Measurements from ENCODE around the gene FZD8.

The FZD8 gene

DNA sequence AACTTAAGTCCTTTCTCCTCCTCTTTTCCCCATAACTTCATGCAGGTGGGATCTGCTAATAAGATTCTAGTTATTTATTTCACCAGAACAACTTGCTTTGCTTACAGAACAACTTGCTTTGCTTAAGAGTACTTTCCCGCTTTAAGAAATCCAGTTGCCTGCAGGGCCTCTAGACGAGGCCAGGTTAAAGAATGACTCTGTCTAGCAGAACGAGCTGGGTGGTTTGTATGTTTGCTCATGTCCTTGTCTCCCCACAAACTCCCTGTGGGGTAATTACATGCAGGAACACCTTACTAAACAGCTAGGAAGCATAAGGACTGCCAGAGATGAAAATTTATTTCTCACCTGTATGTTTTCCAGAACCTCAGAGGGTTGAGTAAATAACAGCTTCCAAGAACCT lies 8.8 kb upstream of the FZD8 start:
- Mint-ChIP-seq H3K4me1 (no peaks in the 10 kb centered on the region), H3K27ac (no peak overlapping the region), H3K4me3 (no peak overlapping the region), H3K9me3 (no peaks in the 10 kb centered on the region), H3K27me3 (peaks cover 2% of the 10 kb centered on the region), H3K36me3 (no peaks in the 10 kb centered on the region)

DNA sequence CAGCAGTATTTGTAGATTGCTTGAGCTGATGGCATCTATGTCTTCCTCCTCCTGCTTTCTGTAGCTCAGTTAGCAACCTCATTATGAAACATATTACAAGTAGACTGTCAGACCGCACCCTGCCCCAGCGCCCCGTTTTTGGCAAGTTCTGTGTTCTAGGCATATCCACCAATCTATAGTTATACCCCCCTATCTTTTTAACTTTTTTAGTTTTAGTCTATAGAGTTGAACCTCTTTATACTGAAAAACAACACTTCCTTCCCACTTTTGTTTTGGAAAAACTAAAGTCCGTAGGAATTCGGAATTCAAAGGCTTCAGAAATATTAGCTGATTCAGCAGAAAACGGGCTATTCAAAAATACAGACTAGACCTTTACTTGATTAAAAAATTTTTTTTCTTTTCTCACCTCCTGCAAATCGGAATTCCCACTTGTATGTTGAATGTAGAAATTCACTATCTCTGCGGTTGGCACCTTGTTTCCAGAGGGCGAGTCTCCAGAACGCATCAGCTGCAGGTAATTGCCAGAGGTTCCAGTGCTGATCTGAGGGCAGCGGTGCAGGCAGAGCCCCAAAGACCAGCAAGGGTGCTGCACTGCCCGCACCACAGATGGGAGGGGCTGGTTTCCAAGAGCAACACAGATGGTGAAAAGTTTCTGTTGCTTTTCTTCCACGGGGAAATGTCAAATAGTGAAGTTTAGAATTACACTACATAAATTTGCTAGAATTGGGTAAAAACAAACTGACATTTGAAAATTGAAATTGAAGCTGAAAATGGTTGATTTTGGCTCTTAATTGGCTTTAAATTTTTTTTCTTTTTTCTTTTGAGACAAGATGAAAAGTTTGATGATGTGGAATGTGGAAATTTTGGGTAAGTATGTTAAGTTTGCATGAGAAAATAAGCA lies 2.2 kb upstream of the FZD8 start:
- Mint-ChIP-seq H3K9me3 (no peaks in the 10 kb centered on the region), H3K27ac (no peak overlapping the region), H3K4me1 (peaks cover 33% of the 10 kb centered on the region), H3K4me3 (peak overlapping the region; percentile 94), H3K27me3 (peaks cover 8% of the 10 kb centered on the region), H3K36me3 (no peaks in the 10 kb centered on the region)

DNA sequence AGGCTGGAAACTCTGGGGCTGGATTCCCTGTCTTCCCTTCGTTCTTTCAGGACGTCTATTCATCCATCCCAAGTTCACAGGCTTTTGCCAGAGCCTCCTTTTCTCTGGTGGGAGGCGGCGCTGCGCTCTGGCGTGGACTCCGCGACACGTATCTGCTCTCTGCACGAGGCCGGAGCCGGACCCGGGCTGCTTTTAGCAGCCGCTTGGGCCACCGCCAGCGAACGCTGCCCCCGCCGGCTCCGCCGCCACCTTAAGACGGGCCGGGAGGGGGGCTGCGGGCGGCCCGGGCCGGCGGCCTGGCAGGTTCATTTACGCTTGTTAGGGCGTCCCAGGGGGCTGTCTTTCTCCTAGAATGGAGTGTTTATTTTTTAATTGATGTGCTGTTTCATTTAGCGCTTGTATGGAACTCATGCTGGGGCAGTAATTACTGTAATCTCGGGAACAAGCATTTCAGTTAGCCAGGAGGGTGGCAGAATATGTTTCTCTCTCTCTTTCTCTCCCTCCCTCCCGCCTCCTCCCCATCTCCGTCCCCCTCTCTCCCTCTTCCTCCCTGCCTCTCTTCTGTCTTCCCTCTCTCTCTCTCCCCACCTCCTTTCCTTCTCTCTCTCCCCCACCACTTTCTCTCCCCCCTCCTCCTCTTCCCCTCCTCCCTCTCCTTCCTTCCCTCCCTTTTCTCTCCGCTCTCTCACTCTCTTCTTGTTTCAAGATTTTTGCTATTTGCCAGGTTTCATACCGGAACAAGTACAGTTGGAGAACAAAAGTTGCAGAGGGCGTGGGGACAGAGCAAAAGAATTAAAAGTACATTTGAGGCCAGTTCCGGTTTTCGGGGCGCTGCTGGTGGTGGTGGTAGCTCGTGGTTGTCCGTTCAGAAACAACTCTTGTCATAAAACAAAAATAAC lies 1.3 kb upstream of the FZD8 start:
- Mint-ChIP-seq H3K9me3 (no peaks in the 10 kb centered on the region), H3K36me3 (no peaks in the 10 kb centered on the region), H3K27ac (no peak overlapping the region), H3K4me3 (peak overlapping the region; percentile 94), H3K4me1 (peaks cover 33% of the 10 kb centered on the region), H3K27me3 (peaks cover 10% of the 10 kb centered on the region)

DNA sequence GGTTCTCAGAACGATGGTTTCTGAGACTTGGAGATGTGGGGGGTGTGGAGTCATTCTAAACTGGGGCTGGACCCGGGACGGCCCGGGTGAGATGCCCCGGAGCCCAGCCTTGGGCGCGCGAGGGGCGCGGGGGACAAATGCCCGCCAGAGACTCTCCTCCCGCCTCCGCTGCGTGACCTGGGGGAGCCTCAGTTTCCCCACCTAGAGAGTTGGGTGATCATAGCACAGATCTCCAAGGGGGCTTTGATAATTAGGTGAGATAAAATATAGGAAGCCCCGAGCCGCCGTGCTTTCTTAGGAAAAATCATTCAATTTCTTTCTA lies 658 bp upstream of the FZD8 start:
- H3K27me3 Mint-ChIP-seq = peaks cover 16% of the 10 kb centered on the region
- H3K27ac Mint-ChIP-seq = no peak overlapping the region

DNA sequence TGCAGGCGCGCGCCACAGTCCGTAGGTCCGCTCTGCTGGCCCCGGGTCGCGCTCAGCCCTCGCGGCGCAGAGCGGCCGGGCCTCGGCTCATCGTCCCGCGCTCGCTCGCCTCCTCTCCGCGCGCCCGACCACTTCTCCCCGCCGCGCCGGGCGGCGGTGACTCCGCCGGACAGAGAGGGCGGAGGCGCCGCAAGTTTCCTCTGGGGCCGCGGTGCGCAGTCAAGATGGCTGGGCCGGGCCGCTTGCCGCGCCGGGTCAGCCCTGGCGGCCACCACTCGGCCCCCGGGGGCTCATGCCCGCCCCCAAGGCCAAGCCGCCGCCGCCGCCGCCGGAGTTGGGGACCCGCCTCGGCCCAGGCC lies 441 bp downstream of the FZD8 start:
- H3K27ac Mint-ChIP-seq = no peak overlapping the region
- H3K4me1 Mint-ChIP-seq = peaks cover 39% of the 10 kb centered on the region
- peaks cover 20% of the 10 kb centered on the region for H3K27me3 Mint-ChIP-seq
- H3K4me3 Mint-ChIP-seq = peak overlapping the region; percentile 94
- H3K36me3 Mint-ChIP-seq = no peaks in the 10 kb centered on the region
- H3K9me3 Mint-ChIP-seq = no peaks in the 10 kb centered on the region

More for the DNA sequence above, 658 bp upstream of the FZD8 start:
- Mint-ChIP-seq H3K4me1 (peaks cover 33% of the 10 kb centered on the region), H3K36me3 (no peaks in the 10 kb centered on the region), H3K4me3 (peak overlapping the region; percentile 94), H3K9me3 (no peaks in the 10 kb centered on the region)

DNA sequence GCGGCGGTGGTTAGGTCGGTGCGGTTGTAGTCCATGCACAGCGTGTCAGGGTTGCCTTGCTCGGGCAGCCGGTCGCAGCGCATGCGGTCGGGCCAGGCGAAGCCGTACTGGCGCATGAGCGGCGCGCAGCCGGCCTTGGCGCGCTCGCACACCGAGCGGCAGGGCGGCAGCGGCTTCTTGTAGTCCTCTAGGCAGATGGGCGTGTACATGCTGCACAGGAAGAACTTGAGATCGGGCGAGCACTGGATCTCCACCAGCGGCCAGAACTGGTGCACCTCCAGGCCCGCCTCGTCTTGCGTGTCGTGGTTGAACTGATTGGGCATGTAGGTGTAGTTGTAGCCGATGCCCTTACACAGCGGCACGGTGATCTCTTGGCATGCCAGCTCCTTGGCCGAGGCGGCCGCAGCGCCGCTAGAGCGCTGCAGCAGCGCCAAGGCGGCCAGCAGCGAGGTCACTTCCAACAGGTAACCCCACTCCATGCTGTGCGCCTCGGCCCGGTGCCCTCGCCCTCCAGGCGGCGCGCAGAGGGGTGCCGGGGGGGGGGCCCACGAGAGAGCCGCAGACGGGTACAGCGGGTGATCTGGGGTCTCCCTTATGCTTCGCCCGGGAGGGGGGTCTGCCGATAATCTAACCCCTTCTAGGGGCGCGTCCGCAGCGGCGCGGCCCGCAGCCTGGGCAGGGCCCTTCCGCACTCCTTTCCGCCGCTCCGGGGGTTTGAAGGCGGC lies 983 bp downstream of the FZD8 start:
- H3K9me3 Mint-ChIP-seq = no peaks in the 10 kb centered on the region
- H3K36me3 Mint-ChIP-seq = no peaks in the 10 kb centered on the region
- H3K4me1 Mint-ChIP-seq = peaks cover 41% of the 10 kb centered on the region
- peak overlapping the region; percentile 84 for H3K4me3 Mint-ChIP-seq
- peaks cover 23% of the 10 kb centered on the region for H3K27me3 Mint-ChIP-seq
- H3K27ac Mint-ChIP-seq = no peak overlapping the region

DNA sequence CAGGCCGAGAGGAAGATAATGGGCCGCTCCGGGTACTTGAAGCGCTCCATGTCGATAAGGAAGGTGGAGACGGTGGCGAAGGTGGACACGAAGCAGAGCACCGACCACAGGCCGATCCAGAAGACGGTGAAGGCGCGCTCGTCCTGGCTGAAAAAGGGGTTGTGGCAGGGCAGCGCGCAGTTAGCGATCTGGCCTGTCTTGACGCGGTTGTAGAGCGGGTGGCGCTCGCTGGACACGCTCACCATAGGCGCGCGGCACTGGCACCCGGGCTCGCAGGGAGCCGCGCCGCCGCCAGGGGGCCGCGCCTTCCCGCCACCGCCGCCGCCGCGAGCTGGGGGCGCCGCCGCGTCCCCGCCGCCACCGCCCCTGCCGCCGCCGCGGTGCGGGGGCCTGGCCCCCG lies 1.6 kb downstream of the FZD8 start:
- Mint-ChIP-seq H3K27me3 (peaks cover 29% of the 10 kb centered on the region), H3K27ac (no peak overlapping the region), H3K4me1 (peaks cover 46% of the 10 kb centered on the region), H3K36me3 (no peaks in the 10 kb centered on the region), H3K4me3 (peak overlapping the region; percentile 88), H3K9me3 (no peaks in the 10 kb centered on the region)

DNA sequence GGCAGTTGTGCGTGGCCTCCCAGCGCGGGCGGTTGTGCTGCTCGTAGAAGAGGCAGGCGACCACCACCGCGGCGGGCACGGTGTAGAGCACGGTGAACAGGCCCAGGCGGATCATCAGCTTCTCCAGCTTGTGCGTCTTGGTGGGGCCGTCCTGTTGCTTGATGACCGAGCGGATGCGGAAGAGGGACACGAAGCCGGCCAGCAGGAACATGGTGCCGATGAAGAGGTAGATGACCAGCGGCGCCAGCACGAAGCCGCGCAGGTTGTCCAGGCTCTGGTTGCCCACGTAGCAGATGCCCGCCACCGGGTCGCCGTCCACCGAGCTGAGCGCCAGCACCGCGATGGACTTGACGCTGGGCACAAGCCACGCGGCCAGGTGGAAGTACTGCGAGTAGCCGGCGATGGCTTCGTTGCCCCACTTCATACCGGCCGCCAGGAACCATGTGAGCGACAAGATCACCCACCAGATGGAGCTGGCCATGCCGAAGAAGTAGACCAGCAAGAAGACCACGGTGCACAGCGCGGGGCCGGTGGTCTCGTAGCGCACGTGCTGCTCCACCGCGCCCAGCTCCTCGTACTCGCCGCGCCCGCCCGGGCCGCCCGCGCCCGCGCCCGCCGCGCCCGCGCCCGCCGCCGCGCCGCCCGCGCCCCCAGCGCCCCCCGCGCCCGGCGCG lies 2.2 kb downstream of the FZD8 start:
- Mint-ChIP-seq H3K36me3 (no peaks in the 10 kb centered on the region), H3K27me3 (peaks cover 31% of the 10 kb centered on the region), H3K4me3 (peak overlapping the region; percentile 76), H3K9me3 (no peaks in the 10 kb centered on the region), H3K4me1 (peaks cover 45% of the 10 kb centered on the region), H3K27ac (no peak overlapping the region)

DNA sequence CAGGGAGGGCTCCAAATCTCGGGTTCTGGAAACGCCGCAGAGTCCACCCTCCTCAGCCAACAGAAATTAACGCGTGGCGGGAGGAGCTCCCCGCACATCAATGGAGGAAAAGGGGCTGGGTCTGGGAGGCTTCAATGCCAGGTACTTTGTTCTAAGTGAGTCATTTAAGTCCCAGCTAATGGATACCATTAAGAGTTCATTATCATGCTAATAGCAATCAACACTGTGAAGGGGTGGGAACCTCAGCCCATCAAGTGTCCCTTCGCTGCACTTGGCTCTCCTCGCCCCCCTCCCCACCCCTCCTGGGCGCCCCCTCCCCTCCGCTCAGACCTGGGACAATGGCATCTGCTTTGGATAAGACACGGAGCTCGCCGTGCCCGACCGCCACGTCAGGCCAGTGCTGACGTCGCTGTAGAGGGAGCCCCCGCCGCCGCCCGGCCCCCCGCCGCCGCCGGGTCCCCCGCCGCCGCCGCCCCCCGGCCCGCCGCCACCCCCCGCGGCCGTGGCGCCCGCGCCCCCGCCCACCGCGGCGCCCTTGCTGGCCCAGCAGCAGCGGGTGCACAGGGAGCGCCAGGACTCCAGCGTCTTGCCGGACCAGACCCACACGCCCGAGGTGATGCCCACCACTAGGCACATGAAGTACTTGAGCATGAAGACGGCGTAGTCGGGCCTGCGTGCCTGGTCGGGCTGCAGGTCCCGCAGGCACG lies 2.9 kb downstream of the FZD8 start:
- peaks cover 39% of the 10 kb centered on the region for H3K4me1 Mint-ChIP-seq
- no peaks in the 10 kb centered on the region for H3K36me3 Mint-ChIP-seq
- H3K27ac Mint-ChIP-seq = no peak overlapping the region
- H3K9me3 Mint-ChIP-seq = no peaks in the 10 kb centered on the region
- peak overlapping the region; percentile 76 for H3K4me3 Mint-ChIP-seq
- peaks cover 29% of the 10 kb centered on the region for H3K27me3 Mint-ChIP-seq

DNA sequence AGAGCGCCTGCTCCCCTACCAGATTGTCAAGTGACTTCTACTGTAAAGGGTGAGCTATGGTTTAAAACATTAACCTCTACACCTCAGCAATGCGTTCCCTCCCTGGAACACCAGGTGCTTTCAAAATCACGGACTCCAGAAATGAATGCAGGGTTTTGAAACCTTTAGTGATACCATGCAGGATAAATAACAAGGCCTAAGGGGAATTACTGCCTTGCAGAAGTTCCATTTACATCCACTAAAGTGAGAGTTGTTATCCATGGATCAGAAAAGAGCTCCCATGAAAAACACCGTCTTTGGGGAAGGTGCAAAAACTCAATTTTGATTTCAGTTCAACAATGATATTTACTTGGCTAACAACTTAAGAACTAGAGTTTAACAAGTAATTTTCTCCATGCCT lies 4.0 kb downstream of the FZD8 start:
- peaks cover 26% of the 10 kb centered on the region for H3K27me3 Mint-ChIP-seq
- H3K36me3 Mint-ChIP-seq = no peaks in the 10 kb centered on the region
- no peak overlapping the region for H3K4me3 Mint-ChIP-seq
- H3K9me3 Mint-ChIP-seq = no peaks in the 10 kb centered on the region
- H3K4me1 Mint-ChIP-seq = peaks cover 29% of the 10 kb centered on the region
- no peak overlapping the region for H3K27ac Mint-ChIP-seq

DNA sequence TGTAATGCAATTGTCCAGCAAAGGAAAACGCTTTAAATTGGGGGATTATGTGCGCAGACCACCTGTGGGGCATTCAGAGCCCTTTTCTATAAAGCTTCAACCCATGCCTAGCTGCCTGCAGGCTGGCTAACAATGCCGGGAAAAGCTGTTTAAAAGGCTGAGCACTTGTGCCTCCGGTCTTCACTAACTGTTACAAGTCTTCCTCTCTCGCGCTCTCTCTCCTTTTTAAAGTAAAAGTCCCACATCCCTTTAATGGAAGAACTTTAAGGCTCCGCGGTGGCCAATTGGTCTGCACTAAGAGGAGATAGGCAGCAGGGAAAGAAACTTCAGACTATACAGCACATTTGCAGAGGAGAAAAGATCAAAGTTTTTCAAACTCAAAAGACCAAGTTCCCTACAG lies 4.6 kb downstream of the FZD8 start:
- peaks cover 24% of the 10 kb centered on the region for H3K4me1 Mint-ChIP-seq
- H3K4me3 Mint-ChIP-seq = no peak overlapping the region
- no peaks in the 10 kb centered on the region for H3K36me3 Mint-ChIP-seq
- peaks cover 26% of the 10 kb centered on the region for H3K27me3 Mint-ChIP-seq
- H3K9me3 Mint-ChIP-seq = no peaks in the 10 kb centered on the region
- no peak overlapping the region for H3K27ac Mint-ChIP-seq

DNA sequence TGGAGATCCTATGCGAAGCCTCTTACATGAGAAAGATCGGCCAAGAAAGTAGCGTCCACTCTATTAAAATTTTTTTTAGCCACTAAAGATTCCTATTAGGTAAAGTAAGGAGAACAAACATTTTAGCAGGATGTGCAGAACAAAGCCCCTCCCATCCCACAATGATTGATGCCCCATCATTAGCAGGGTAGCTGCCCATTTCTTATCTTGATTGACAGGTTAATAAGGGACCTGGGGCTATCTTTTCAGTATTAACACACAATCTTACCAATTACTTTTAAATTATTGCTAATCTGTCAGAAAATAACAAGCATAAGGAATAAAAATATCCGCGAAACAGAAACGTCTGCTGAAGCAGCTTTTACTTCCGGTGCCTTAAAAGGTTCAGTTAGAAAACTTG lies 5.1 kb downstream of the FZD8 start:
- H3K4me3 Mint-ChIP-seq = peak overlapping the region; percentile 23
- peaks cover 21% of the 10 kb centered on the region for H3K4me1 Mint-ChIP-seq
- no peak overlapping the region for H3K27ac Mint-ChIP-seq
- H3K27me3 Mint-ChIP-seq = peaks cover 24% of the 10 kb centered on the region
- no peaks in the 10 kb centered on the region for H3K36me3 Mint-ChIP-seq
- no peaks in the 10 kb centered on the region for H3K9me3 Mint-ChIP-seq

DNA sequence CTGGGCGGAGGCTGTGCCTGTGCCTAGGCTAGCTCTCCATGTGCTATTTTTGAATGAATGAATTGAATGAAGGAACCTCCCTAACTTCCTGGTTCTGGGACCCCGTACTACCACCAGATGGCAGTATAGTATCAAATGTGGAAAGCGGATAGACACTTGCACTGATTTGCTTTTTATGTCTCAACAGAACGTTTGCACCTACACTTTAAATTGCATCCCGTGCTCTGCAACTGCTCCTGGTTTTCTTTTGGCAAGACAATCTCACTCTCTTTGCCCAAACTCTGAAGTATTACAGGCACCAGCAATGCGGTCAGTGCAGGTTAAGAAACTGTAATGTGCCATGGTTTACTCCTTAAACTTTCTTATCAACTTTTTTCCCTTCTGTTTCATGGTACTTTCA lies 6.5 kb downstream of the FZD8 start:
- peaks cover 21% of the 10 kb centered on the region for H3K4me1 Mint-ChIP-seq
- no peaks in the 10 kb centered on the region for H3K9me3 Mint-ChIP-seq
- H3K36me3 Mint-ChIP-seq = no peaks in the 10 kb centered on the region
- H3K27me3 Mint-ChIP-seq = peaks cover 24% of the 10 kb centered on the region
- H3K4me3 Mint-ChIP-seq = no peak overlapping the region
- H3K27ac Mint-ChIP-seq = no peak overlapping the region

DNA sequence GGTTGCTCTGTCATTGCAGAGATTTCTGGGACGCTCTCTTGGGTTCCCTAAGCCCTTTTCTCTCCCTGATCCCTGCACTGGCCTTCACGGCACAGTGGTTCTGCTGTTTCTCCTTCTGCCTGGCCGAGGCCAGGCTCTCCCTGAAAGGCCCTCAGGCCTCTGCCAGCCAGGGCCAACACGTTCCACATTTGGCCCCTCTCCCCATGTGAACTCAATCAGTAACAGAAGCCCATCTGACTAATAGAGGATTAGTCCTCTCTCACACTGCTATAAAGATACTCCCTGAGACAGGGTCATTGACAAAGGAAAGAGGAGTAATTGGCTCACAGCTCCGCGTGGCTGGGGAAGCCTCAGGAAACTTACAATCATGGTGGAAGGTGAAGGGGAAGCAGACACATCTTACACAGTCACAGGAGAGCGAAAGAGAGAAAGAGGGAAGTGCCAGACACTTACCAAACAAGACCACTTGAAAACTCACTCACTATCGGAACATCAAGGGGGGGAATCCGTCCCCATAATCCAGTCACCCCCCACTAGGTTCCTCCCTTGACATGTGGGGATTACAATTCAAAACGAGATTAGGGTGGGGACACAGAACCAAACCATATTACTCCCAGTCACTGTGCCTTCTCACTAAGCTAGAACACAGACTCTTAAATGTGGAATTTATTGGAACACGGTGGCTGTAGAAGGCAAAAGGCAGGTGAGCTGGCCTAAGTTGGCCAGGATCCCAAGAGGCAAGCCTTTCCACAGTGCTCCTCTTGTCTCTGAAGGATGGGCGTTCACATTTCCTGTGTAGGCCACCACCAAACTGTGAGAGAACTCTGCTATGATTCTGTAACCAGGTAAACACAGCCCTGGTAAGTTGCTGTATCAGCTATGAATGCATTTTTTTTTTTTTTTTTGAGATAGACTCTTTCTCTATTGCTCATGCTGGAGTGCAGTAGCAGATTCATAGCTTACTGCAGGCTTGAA lies 8.8 kb downstream of the FZD8 start:
- Mint-ChIP-seq H3K27me3 (peaks cover 21% of the 10 kb centered on the region), H3K4me3 (no peak overlapping the region), H3K4me1 (peaks cover 13% of the 10 kb centered on the region), H3K9me3 (peaks cover 6% of the 10 kb centered on the region), H3K27ac (no peak overlapping the region), H3K36me3 (no peaks in the 10 kb centered on the region)
